ENCODE results near the gene TP73.

TP73 gene

GRCh38 chr1:3717041-3717714 lies 64.9 kb downstream of the TP73 start:
- TF ChIP-seq ZNF384 (IDR thresholded peaks at IDR 0.05) (no peak), PKNOX1 (IDR thresholded peaks at IDR 0.05) (no peak), FOXM1 (IDR thresholded peaks at IDR 0.05; ENCODE audit: borderline replicate concordance) (no peak), FOXK2 (IDR thresholded peaks at IDR 0.05) (no peak), CTBP1 (IDR thresholded peaks at IDR 0.05; ENCODE audit: borderline replicate concordance) (no peak), BHLHE40 (IDR thresholded peaks at IDR 0.05; ENCODE audit: borderline replicate concordance) (no peak), NFRKB (IDR thresholded peaks at IDR 0.05) (no peak), LEF1 (IDR thresholded peaks at IDR 0.05; ENCODE audit: borderline replicate concordance) (no peak), SP1 (IDR thresholded peaks at IDR 0.05) (no peak), SUZ12 (IDR thresholded peaks at IDR 0.05) (no peak)
- CTCF ChIA-PET = no interaction called here
- POLR2A ChIA-PET = no interaction called here
- no peak for DNase-seq (ENCODE audit: extremely low spot score)

GRCh38 chr1:3717715-3718601 lies 65.6 kb downstream of the TP73 start:
- POLR2A ChIA-PET = no interaction called here
- TF ChIP-seq FOXM1 (IDR thresholded peaks at IDR 0.05; ENCODE audit: borderline replicate concordance) = no peak
- TF ChIP-seq CTBP1 (IDR thresholded peaks at IDR 0.05; ENCODE audit: borderline replicate concordance) = no peak
- TF ChIP-seq ARNT (IDR thresholded peaks at IDR 0.05) = no peak
- TF ChIP-seq ELF4 (IDR thresholded peaks at IDR 0.05) = no peak
- TF ChIP-seq FOXA1 (IDR thresholded peaks at IDR 0.05) = no peak
- TF ChIP-seq FOXK2 (IDR thresholded peaks at IDR 0.05) = no peak
- no peak for TF ChIP-seq ZNF384 (IDR thresholded peaks at IDR 0.05)
- no peak for TF ChIP-seq LEF1 (IDR thresholded peaks at IDR 0.05; ENCODE audit: borderline replicate concordance)
- no peak for TF ChIP-seq SP1 (IDR thresholded peaks at IDR 0.05)
- no peak for TF ChIP-seq SUZ12 (IDR thresholded peaks at IDR 0.05)
- no peak for TF ChIP-seq TARDBP (IDR thresholded peaks at IDR 0.05)
- TF ChIP-seq BHLHE40 (IDR thresholded peaks at IDR 0.05; ENCODE audit: borderline replicate concordance) = no peak
- TF ChIP-seq PKNOX1 (IDR thresholded peaks at IDR 0.05) = no peak
- TF ChIP-seq HDGF (IDR thresholded peaks at IDR 0.05; ENCODE audit: borderline replicate concordance) = no peak
- TF ChIP-seq L3MBTL2 (conservative IDR thresholded peaks at IDR 0.05) = no peak
- TF ChIP-seq NFRKB (IDR thresholded peaks at IDR 0.05) = no peak
- DNase-seq (ENCODE audit: extremely low spot score) = no peak
- CTCF ChIA-PET = no interaction called here

- ChIA-PET POLR2A (no interaction called here), CTCF (no interaction called here)
- TF ChIP-seq L3MBTL2 (conservative IDR thresholded peaks at IDR 0.05) = no peak
- TF ChIP-seq FOXA1 (IDR thresholded peaks at IDR 0.05) = no peak
- TF ChIP-seq SP1 (IDR thresholded peaks at IDR 0.05) = no peak
- no peak for TF ChIP-seq ELF4 (IDR thresholded peaks at IDR 0.05)
- TF ChIP-seq TARDBP (IDR thresholded peaks at IDR 0.05) = no peak
- TF ChIP-seq CTBP1 (IDR thresholded peaks at IDR 0.05; ENCODE audit: borderline replicate concordance) = no peak
- TF ChIP-seq ARNT (IDR thresholded peaks at IDR 0.05) = no peak
- no peak for TF ChIP-seq FOXM1 (IDR thresholded peaks at IDR 0.05; ENCODE audit: borderline replicate concordance)
- no peak for TF ChIP-seq BHLHE40 (IDR thresholded peaks at IDR 0.05; ENCODE audit: borderline replicate concordance)
- no peak for TF ChIP-seq FOXK2 (IDR thresholded peaks at IDR 0.05)
- no peak for TF ChIP-seq SUZ12 (IDR thresholded peaks at IDR 0.05)
- no peak for TF ChIP-seq HDGF (IDR thresholded peaks at IDR 0.05; ENCODE audit: borderline replicate concordance)
- no peak for TF ChIP-seq PKNOX1 (IDR thresholded peaks at IDR 0.05)
- no peak for TF ChIP-seq LEF1 (IDR thresholded peaks at IDR 0.05; ENCODE audit: borderline replicate concordance)
- TF ChIP-seq ZNF384 (IDR thresholded peaks at IDR 0.05) = no peak
- no peak for DNase-seq (ENCODE audit: extremely low spot score)
These were observed 66.4 kb downstream of the TP73 start for GRCh38 chr1:3718764-3719163.

- ChIA-PET POLR2A (no interaction called here), CTCF (interaction anchor here (0.6 kb wide), 1 partner anchor 157 kb away, joined by 5 read pairs; no protein-coding TSS in a partner anchor)
- no peak for DNase-seq (ENCODE audit: extremely low spot score)
- TF ChIP-seq PKNOX1 (IDR thresholded peaks at IDR 0.05) = no peak
- TF ChIP-seq HDGF (IDR thresholded peaks at IDR 0.05; ENCODE audit: borderline replicate concordance) = no peak
- TF ChIP-seq L3MBTL2 (conservative IDR thresholded peaks at IDR 0.05) = no peak
- TF ChIP-seq LEF1 (IDR thresholded peaks at IDR 0.05; ENCODE audit: borderline replicate concordance) = no peak
- no peak for TF ChIP-seq SUZ12 (IDR thresholded peaks at IDR 0.05)
- no peak for TF ChIP-seq TARDBP (IDR thresholded peaks at IDR 0.05)
- TF ChIP-seq FOXK2 (IDR thresholded peaks at IDR 0.05) = no peak
- TF ChIP-seq FOXM1 (IDR thresholded peaks at IDR 0.05; ENCODE audit: borderline replicate concordance) = no peak
- no peak for TF ChIP-seq ARNT (IDR thresholded peaks at IDR 0.05)
- no peak for TF ChIP-seq BHLHE40 (IDR thresholded peaks at IDR 0.05; ENCODE audit: borderline replicate concordance)
- no peak for TF ChIP-seq CTBP1 (IDR thresholded peaks at IDR 0.05; ENCODE audit: borderline replicate concordance)
- TF ChIP-seq ZNF384 (IDR thresholded peaks at IDR 0.05) = no peak
- no peak for TF ChIP-seq SP1 (IDR thresholded peaks at IDR 0.05)
- TF ChIP-seq FOXA1 (IDR thresholded peaks at IDR 0.05) = no peak
These were observed 69.7 kb downstream of the TP73 start for GRCh38 chr1:3721955-3722465.

Measured in HEK293T (cell line).